WERI-Rb-1 (cell line): Measurements from ENCODE around the gene LRTM2.

ENCODE experiments used
- DNase-seq: peaks from one replicate; pipeline ENCODE4 v3.0.0-alpha.2; 2020
- H3K27ac ChIP-seq: fragments of 250-450 bp; sonication (Bioruptor Pico); 2 replicates; pipeline ENCODE4 v1.5.1; 2020; ENCODE audit warnings: mild to moderate bottlenecking, moderate library complexity
- H3K27me3 ChIP-seq: fragments of 250-450 bp; sonication (Bioruptor Pico); 2 replicates; pipeline ENCODE4 v1.5.1; 2021; ENCODE audit warnings: mild to moderate bottlenecking, low read depth, moderate library complexity; ENCODE audit not compliant: insufficient read depth, severe bottlenecking
- H3K36me3 ChIP-seq: fragments of 250-450 bp; sonication (Bioruptor Pico); 2 replicates; pipeline ENCODE4 v1.5.1; 2020; ENCODE audit warnings: mild to moderate bottlenecking, moderate library complexity
- H3K4me3 ChIP-seq: 2 replicates; pipeline ENCODE4 v1.5.1; 2011; ENCODE audit warnings: low read depth, mild to moderate bottlenecking, control low read depth, low read length
- H3K9me3 ChIP-seq: fragments of 250-450 bp; sonication (Bioruptor Pico); 2 replicates; pipeline ENCODE4 v1.5.1; 2021; ENCODE audit warnings: mild to moderate bottlenecking, moderate library complexity; ENCODE audit not compliant: severe bottlenecking
- TF ChIP-seq, protein P1 (sequence below): IDR thresholded peaks from 2 replicates; pipeline ENCODE4 v1.5.1; 2011; ENCODE audit warnings: low read depth, mild to moderate bottlenecking, control low read depth, inconsistent platforms, low read length

The LRTM2 gene

DNA sequence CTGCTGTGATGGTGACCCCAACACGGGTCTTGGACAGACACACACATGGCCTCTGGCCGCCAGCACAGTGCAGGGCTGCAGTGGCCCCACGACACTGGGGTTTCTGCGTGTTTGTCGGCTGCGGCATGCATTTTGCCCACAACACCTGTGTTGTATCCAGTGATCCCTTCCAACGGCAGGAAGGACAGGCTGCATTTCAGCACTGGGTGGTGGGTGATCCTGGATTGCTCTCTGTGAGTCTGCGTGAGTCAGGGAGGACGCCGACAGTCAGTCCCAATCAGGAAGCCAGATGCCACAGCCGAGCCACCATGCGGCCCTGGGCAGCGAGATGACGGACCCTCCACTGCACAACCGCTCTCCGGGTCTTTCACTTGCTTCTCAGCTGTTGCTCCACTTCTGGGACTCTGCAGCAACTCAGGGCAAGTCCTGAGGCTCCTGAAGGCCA is 20.6 kb downstream of the LRTM2 start:
- no peak overlapping the region for H3K27ac ChIP-seq
- no peak overlapping the region for H3K4me3 ChIP-seq
- H3K27me3 ChIP-seq, result no peaks in the 10 kb centered on the region
- TF ChIP-seq, protein P1, sequence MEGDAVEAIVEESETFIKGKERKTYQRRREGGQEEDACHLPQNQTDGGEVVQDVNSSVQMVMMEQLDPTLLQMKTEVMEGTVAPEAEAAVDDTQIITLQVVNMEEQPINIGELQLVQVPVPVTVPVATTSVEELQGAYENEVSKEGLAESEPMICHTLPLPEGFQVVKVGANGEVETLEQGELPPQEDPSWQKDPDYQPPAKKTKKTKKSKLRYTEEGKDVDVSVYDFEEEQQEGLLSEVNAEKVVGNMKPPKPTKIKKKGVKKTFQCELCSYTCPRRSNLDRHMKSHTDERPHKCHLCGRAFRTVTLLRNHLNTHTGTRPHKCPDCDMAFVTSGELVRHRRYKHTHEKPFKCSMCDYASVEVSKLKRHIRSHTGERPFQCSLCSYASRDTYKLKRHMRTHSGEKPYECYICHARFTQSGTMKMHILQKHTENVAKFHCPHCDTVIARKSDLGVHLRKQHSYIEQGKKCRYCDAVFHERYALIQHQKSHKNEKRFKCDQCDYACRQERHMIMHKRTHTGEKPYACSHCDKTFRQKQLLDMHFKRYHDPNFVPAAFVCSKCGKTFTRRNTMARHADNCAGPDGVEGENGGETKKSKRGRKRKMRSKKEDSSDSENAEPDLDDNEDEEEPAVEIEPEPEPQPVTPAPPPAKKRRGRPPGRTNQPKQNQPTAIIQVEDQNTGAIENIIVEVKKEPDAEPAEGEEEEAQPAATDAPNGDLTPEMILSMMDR, result no peak
- no peak for DNase-seq
- no peaks in the 10 kb centered on the region for H3K36me3 ChIP-seq
- H3K9me3 ChIP-seq, result no peaks in the 10 kb centered on the region

- no peak overlapping the region for H3K27ac ChIP-seq
- H3K4me3 ChIP-seq, result no peak overlapping the region
- TF ChIP-seq, protein P1, result no peak
- no peaks in the 10 kb centered on the region for H3K9me3 ChIP-seq
- H3K27me3 ChIP-seq, result no peaks in the 10 kb centered on the region
- no peak for DNase-seq
- H3K36me3 ChIP-seq, result no peaks in the 10 kb centered on the region
These were observed 21.3 kb downstream of the LRTM2 start for GRCh38 chr12:1841586-1842182.

DNA sequence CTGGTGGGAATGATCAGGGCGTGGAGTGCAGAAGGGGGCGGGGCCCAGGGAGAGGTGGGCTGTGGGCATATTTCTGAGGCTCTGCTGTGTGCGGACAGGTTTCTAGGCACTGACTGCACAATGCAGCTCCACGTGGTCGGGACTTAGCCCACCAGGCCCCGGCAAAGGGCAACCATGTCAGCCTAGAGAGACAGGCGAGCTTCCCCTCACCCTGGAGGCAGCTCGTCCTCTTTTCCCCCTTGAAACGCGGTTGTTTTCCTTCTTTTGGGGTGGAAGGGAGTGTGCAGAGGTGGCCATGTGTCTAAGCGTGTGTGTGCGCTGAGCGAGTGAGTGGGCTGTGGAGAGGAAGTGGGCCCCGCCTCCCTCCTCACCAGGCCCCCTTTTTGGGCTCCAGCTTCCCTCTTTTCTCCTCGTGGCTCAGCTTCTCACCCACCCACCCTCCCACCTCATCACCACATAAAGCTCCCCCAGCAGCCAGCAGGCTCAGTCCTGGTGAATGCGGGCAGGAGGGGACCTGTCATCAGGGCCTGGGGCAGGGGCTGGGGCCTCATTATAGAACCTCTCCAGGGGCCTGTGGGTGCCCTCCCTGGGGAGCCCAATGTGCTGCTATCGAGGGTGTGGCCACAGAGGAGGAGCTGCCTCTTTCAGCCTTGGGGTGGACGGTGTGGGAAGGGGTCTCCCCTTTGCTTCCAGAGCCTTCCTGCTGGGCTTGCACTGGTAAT is 22.0 kb downstream of the LRTM2 start:
- peak; percentile 4 for DNase-seq
- Histone ChIP-seq H3K27me3 (no peaks in the 10 kb centered on the region), H3K4me3 (no peak overlapping the region), H3K9me3 (no peaks in the 10 kb centered on the region), H3K36me3 (no peaks in the 10 kb centered on the region), H3K27ac (no peak overlapping the region)
- TF ChIP-seq, protein P1, result no peak

DNA sequence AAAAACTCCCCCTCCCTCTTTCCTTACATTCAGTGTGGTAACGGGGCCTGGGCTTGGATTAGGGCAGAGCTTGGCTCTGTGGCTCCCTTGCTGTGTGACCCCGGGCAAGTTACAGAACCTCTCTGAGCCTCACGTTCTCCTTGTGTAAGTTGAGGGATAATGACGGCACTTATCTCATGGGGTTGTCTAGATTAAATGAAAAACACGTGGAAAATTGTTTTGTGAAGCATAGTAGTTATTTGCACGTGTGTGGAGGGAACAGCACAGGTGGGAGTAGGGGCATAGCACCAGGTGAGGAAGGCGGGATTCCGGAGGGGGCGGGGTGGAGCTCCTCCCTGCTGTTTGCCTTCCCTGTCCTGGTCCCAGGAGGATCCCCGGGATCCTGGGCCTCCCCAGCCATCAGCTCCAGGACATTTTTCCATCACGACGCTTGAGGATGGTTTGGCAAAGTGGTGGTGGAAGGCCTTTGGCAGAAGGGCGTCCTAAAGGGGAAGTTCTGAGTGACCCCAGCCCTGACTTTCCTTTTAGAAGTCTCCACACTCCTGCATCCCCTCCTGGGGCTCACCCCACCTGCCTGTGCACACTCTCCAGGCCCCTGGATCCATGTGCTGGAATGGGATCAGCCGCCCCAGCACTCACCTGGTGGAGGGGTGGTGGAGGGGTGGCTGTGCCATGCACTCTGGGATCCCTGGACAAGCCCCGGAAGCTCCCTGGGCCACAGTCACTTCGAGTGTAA is 22.7 kb downstream of the LRTM2 start:
- Histone ChIP-seq H3K27ac (no peak overlapping the region), H3K27me3 (no peaks in the 10 kb centered on the region), H3K4me3 (no peak overlapping the region), H3K36me3 (no peaks in the 10 kb centered on the region), H3K9me3 (no peaks in the 10 kb centered on the region)
- TF ChIP-seq, protein P1, result no peak
- peak; percentile 5 for DNase-seq

DNA sequence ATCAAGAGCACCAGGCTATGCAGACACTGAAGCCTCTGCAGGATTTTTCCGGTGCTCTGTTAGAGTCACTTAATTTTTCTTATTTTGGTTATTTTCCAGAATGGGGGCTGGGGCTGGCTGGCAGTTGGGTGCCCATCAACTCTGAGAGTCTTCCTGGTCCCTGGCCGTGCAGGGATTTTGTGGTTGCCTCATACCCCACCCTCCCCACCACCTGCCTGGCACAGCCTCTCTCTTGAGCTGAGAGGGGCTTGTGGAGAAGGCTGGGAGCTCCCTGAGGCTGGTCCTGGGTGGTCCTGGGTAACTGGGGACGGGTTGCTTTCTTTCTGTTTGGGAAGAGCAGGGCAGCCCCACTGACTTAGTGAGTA is 23.3 kb downstream of the LRTM2 start:
- H3K27me3 ChIP-seq, result no peaks in the 10 kb centered on the region
- DNase-seq, result no peak
- no peak overlapping the region for H3K27ac ChIP-seq
- TF ChIP-seq, protein P1, result no peak
- no peaks in the 10 kb centered on the region for H3K36me3 ChIP-seq
- no peaks in the 10 kb centered on the region for H3K9me3 ChIP-seq
- no peak overlapping the region for H3K4me3 ChIP-seq
